ENCODE data around the gene ZNF281.

DNA sequence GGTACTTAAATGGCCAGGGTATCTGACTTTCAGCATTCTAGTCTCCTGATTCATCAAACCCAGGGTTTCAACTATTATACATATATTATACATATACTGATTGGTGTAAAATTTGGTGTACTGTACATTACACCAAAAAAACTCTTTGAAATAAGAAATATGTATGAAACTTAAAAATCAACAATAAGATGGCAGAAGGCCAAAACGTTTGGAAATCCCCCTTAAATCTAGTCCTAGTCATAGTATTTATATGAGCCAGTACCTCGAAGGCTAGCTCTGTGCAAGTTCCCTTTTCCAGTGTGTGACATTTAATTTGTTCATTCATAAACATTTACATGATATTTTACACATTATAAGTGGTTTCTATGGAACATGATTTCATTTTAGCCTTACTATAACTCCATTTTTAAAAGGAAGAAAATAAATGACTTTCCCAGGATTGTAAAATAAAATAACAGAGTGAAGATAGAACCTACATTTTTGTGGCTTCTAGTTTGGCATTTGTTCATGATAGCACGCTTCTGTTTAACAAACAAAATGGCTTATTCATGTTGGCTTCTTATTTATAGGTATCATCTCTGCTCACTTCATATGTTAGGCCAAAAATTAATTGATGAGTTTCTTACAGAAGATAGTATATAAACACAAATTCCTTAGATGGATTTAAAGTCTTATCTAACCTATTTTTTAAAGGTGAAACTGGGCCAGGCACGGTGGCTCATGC lies 18.8 kb upstream of the ZNF281 start:
- TF ChIP-seq, protein P1, sequence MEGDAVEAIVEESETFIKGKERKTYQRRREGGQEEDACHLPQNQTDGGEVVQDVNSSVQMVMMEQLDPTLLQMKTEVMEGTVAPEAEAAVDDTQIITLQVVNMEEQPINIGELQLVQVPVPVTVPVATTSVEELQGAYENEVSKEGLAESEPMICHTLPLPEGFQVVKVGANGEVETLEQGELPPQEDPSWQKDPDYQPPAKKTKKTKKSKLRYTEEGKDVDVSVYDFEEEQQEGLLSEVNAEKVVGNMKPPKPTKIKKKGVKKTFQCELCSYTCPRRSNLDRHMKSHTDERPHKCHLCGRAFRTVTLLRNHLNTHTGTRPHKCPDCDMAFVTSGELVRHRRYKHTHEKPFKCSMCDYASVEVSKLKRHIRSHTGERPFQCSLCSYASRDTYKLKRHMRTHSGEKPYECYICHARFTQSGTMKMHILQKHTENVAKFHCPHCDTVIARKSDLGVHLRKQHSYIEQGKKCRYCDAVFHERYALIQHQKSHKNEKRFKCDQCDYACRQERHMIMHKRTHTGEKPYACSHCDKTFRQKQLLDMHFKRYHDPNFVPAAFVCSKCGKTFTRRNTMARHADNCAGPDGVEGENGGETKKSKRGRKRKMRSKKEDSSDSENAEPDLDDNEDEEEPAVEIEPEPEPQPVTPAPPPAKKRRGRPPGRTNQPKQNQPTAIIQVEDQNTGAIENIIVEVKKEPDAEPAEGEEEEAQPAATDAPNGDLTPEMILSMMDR (conservative IDR thresholded peaks at IDR 0.05; ENCODE audit: low read depth, low read length), result no peak
- no peak for TF ChIP-seq RFX5 (IDR thresholded peaks at IDR 0.05; ENCODE audit: low read depth, low read length)
- no peak for TF ChIP-seq USF2 (IDR thresholded peaks at IDR 0.05; ENCODE audit: low read depth, low read length)
- TF ChIP-seq BHLHE40 (IDR thresholded peaks at IDR 0.05; ENCODE audit: low read depth, low read length), result peak; percentile 63
- TF ChIP-seq RAD21 (IDR thresholded peaks at IDR 0.05; ENCODE audit: low read length), result no peak
- no peak for TF ChIP-seq POLR2A (IDR thresholded peaks at IDR 0.05; ENCODE audit: low read depth, low read length)
